ENCODE data around the gene MIR17HG.
"Not testable (repeated sequence)": the region's sequence is repeated elsewhere in the genome, so short reads cannot be mapped to it uniquely, and the experiment has no call there.

DNA sequence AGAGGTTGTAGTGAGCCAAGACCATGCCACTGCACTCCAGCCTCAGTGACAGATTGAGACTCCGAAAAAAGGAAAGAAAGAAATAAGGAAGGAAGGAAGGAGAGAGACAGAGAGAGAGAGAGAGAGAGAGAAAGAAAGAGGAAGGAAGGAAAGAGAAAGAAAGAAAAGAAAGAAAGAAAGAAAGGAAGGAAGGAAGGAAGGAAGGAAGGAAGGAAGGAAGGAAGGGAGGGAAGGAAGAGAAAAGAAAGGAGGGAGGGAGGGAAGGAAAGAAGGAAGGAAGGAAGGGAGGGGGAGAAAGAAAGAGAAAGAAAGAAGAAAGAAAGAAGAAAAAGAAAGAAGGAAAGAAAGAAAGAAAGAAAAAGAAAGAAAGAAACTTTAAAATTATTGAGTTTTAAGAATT lies 26.5 kb upstream of the MIR17HG start:
- TF ChIP-seq, protein P1, sequence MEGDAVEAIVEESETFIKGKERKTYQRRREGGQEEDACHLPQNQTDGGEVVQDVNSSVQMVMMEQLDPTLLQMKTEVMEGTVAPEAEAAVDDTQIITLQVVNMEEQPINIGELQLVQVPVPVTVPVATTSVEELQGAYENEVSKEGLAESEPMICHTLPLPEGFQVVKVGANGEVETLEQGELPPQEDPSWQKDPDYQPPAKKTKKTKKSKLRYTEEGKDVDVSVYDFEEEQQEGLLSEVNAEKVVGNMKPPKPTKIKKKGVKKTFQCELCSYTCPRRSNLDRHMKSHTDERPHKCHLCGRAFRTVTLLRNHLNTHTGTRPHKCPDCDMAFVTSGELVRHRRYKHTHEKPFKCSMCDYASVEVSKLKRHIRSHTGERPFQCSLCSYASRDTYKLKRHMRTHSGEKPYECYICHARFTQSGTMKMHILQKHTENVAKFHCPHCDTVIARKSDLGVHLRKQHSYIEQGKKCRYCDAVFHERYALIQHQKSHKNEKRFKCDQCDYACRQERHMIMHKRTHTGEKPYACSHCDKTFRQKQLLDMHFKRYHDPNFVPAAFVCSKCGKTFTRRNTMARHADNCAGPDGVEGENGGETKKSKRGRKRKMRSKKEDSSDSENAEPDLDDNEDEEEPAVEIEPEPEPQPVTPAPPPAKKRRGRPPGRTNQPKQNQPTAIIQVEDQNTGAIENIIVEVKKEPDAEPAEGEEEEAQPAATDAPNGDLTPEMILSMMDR (IDR thresholded peaks at IDR 0.05), result not testable (repeated sequence)
- not testable (repeated sequence) for TF ChIP-seq POLR2A (IDR thresholded peaks at IDR 0.05)
